Activated effector memory CD4-positive, alpha-beta T cell treated with anti-CD3 and anti-CD28 coated beads, Interleukin-2, amount 50 U/mL, for 16 hours (primary cell): Measurements from ENCODE around the gene KRT78.
"Not testable (repeated sequence)": the region's sequence is repeated elsewhere in the genome, so short reads cannot be mapped to it uniquely, and the experiment has no call there.

Experiments used
- DNase-seq: peaks from one replicate; pipeline ENCODE4 v3.0.0-alpha.2; 2020

KRT78 gene, protein sequence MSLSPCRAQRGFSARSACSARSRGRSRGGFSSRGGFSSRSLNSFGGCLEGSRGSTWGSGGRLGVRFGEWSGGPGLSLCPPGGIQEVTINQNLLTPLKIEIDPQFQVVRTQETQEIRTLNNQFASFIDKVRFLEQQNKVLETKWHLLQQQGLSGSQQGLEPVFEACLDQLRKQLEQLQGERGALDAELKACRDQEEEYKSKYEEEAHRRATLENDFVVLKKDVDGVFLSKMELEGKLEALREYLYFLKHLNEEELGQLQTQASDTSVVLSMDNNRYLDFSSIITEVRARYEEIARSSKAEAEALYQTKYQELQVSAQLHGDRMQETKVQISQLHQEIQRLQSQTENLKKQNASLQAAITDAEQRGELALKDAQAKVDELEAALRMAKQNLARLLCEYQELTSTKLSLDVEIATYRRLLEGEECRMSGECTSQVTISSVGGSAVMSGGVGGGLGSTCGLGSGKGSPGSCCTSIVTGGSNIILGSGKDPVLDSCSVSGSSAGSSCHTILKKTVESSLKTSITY

DNA sequence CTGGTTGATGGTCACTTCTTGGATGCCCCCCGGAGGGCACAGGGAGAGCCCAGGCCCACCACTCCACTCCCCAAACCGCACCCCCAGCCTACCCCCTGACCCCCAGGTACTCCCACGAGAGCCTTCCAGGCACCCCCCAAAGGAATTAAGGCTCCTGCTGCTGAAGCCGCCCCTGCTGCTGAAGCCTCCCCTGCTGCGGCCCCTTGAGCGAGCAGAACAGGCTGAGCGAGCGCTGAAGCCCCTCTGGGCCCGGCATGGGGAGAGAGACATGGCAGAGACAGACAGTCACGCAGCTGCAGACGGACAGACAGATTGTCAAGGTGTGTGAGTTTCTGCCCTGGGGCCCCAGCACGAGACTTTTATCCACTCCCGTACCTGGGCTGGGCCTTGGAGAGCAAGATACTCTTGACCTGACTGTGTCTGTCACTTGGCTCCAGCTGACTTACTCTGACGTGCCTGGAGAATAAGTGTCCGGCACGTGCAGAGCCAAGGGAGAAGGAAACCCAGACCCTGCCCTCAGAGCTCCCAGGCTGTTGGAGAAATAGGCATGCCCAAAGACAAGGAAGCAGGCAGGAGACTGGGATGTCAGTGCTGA, at the start of gene KRT78:
TSS of gene KRT78 (minus strand) at position 334 of the 595 bp plus-strand sequence. CDS start at position 270, 64 bp downstream.
- DNase-seq: no peak

DNA sequence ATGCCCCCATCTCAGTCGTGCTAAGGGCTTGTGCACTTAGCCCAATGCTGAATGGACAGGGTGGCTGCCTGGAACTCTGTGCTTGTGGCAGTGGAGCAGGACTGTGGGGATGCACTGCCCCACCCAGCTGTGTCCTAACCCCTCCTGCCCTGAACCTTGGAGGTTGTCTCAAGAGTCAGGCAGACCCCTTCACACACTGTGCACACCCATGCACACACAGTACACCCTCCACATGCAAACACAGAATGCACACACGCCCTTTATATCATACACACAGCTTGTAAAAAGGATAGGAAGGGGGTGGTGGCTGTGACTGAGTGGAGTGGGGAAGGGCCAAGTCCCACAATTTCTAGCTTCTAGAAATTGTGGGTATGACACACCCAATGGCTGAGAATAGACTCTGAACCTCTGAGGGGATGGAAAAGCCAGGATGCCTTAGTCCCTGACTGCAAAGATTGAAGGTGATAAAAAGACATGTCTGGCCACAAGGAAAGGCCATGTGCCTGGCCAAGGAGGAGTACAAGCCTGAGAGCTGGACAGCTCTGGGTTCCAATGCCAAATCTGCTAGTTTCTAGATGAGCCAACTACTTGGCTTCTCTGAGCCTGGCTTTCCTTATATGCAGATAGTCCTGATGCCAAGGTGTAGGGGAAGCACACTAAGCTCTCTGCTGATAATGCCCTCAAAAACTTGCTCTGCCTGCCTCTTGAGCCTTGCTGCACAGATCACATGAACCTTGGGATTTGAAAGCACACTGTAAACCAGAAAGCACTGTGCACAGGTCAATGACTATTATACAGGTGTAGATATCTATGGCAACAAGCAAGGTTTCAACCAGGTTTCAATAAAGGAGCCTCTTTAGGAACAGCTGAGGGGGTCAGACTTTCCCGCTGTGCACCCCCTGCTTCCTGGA, 47.7 kb upstream of the KRT78 start:
- DNase-seq: no peak

DNA sequence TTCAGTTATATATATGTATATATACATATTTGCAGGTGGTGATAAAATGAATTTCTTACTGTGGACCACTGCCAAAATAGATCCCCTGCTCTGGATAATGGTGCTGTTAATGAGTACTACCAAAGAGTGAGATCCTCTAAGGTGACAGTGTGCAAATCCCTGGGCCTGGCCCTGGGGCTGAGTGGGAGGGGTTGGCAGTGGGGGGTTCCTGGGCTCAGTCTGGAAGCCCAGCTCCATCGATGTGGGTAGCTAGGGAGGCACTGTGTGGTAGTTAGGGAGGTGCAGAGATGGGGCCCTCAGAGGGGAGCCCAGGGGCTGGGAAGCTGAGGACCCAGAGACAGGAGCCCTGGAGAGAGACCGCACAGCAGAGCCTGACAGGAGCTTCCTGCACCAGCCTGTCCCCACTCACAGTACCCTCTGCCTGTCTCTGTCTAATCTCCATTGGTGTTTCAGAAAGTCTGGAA, 47.0 kb upstream of the KRT78 start:
- no peak for DNase-seq

GRCh38 chr12:52892974-52893373, 44.2 kb upstream of the KRT78 start:
- no peak for DNase-seq

DNA sequence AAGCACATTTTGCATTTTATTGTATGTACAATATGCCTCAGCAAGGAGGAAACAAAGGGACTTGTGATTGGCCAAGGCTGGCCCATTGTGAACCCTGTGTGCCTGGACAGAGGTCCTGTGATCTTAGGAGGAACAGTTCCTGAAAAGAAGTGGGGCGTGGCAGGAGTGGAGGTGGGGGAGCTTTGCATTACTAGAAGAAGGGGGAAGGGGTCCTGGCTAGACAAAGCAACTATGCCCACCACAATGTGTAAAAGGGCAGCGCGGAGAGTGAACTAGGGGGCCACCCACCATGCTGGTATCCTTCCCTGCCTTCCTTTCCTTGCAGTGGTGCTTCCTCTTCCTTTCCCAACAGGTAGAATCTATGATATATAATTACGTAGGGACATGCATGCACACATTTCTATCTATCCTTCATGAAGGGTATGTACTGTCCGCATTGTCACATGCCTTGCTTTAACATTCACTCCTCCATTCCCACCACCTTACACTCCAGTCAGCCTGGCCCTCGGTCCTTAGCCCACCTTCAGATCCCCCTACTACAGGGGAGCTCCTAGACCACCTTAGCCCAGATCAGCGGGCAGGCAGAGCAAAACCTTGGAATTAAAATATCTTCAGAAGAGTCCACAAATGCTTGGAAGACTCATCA, 43.5 kb upstream of the KRT78 start:
- DNase-seq: no peak

DNA sequence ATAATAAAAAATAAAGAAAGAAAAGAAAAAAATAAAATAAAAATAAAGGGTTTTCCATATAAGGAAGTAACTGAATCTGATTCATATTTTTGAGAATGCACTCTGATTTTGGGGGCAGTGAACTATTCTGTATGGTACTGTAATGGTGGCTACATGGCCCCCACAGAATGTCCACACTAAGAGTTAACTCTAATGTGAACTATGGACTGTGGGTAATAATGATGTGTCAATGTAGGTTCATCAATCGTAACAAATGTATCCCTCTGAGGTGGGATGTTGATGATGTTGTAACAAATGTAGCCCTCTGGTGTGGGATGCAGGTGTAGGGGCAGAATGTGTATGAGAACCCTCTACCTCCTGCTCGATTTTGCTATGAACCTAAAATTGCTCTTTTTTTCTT, 42.2 kb upstream of the KRT78 start:
- no peak for DNase-seq

DNA sequence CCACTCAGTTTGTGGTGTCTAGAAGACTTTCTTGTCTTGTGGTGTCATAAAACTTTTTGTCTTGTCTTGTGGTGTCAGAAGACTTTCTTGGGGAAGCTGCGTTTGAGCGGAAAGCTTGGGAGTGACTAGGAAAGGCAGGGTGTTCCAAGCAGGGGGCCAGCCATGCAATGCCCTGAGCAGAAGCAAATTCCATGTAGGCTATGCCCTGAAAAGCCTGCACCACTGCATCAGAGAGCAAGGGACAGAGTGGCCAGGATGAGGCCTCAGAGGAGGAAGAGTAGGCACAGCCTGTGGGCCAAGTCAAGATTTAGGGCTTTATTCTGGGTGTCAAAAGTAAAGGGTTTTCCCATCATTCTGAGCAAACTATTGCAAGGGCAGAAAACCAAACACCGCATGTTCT, 41.6 kb upstream of the KRT78 start:
- DNase-seq: no peak

DNA sequence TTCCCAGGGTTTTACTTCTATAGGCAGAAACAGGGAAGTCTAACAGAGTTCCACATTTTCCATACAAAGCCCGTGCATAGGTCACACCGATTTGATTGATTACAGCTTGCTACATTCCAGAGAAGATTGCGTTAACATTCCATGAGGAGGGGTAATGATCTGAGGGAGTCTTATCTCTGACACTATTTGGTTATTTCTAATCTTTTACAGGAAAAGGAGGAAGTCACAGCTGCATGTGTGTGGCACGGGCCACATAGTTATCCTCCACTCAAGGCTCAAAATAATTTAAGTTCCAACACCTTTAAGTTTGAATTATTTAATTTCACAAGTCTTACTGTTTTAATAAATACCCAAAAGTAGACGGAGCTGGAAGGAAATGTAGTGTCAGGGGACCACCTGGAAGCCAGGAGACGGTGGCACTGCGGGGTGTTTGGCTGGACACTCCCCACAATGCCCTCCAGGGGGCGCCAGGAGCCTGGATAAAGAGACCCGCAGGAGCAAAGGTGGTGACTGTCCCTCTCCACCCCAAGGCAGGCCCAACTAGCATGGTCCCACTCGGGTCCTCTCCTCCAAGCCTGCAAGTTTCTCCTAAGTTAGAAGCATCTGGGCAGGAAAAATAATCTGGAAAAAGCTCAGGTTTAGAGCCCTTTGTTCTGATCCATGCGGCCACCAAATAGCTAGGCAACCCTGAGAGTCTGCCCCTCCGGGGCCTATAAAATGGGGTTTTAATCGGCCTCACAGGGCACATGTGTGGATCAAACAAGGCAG, 35.9 kb upstream of the KRT78 start:
- peak; percentile 92 for DNase-seq

DNA sequence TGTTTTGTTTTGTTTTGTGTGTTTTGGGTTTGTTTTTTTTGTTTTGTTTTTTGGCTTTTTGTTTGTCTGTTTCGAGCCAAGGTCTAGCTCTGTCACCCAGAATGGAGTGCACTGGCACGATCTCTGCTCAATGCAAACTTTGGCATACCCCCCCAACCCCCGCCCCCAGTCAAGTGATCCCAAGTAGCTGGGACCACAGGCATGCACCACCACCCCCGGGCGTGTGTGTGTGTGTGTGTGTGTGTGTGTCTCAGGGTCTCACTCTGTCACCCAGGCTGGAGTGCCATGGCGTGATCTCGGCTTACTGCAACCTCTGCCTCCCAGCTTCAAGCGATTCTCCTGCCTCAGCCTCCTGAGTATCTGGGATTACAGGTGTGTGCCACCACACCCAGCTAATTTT, 31.7 kb upstream of the KRT78 start:
- not testable (repeated sequence) for DNase-seq

DNA sequence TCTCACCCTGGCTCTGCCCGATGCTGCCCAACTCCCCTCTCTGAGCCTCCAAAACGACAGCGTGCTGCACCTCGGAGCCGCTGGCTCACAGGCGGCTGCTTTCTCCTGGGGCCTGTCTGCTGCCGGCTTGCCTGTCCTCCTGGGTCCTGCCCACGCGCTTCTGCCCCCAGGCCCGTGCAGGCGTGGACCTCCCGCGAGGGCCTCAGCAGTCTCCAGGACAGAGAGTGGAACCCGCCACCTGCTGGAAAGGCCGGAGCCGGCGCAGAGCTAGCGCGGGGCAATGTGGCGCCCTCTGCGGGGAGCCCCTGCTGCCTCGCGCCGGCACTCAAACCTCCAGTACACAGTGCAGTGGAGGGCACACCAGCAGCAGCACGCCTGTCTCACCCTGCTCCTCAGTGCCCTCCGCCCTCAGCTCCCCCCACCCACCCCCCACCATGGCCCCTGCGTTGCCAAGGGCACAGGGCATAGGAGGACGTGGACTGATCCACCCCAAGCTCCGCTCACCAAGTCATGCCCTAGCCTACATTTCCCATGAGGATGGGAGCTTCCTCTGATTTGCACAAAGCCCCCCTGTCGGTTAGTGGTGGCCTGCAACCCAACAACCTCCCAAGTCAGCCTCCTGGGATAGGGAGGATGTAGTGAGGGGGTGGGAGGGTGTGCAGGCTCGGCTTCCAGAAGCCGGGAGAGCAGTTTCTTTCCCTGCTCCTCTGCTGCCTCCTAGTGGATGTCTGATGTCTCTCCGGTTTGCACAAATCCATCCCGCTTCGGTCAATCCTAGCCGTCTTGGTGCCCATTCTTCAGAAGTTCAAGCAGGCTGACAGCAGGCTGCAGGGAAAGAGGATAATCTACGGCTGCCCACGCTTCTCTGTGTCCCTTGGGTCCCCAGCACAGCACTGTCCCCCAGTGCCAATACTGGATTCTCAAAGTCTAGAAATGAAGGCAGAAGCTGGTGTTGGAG, 30.9 kb upstream of the KRT78 start:
- DNase-seq: peak; percentile 87

- no peak for DNase-seq
Observed at GRCh38 chr12:52878507-52879393, 30.0 kb upstream of the KRT78 start.

GRCh38 chr12:52877242-52877641, 28.4 kb upstream of the KRT78 start:
- no peak for DNase-seq

DNA sequence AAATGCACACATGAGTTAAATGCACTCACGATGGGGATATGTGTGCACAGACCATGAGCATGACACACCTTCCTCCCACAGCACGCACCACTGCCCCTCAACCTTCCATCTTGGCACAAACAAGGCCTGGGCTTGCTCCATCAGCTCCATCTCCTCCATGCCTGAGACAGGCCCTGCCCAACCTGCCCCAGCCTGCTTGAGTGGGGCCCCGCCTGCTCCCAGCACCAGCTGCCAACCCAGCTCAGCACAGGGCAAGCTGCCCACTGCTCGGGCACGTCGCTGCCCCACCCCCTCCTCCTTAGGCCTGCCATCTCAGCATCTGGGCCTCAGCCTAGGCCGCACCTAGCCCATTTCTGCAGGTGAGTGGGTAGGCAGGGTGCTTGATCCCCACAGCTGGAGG, 27.6 kb upstream of the KRT78 start:
- DNase-seq: no peak

DNA sequence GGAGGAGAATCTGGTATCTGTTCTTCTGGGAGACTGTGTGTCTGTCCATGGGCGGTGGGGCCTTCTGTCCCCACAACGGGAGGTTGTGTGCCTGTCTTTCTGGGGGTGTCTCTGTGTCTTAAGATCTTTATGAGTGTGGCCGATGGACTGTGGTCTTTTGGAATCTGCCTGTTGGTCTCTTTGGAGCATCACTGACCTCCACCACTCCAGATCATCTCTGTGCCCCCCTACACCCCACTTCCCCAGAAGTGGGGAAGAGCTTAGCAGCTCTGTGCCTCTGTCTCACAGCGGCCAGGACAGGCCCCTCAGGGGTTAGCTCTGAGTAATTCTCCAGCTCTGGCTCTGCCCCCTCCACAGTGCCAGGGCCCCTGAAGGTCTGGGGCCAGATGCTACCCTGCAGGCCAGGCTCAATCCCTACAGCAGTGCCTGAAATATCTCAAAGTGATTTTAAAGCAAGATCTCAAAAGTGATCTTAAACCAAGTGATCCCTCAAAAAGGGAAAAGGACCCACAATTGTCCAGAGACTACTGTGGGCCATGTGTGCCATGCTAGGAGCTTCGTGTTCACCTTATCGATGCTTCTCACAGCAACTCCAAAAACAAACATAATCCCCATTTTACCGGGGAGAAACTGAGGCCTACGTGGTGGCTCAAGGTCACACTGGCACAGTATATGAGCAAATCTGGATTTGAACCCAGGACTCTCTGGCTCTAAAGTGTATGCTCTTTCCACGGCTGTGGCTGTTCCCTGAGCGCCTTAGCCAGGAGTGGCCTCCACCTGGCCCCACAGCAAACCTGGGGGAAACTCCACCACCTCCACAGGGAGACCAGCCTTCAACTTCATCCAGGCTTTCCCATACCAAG, 26.0 kb upstream of the KRT78 start:
- no peak for DNase-seq

DNA sequence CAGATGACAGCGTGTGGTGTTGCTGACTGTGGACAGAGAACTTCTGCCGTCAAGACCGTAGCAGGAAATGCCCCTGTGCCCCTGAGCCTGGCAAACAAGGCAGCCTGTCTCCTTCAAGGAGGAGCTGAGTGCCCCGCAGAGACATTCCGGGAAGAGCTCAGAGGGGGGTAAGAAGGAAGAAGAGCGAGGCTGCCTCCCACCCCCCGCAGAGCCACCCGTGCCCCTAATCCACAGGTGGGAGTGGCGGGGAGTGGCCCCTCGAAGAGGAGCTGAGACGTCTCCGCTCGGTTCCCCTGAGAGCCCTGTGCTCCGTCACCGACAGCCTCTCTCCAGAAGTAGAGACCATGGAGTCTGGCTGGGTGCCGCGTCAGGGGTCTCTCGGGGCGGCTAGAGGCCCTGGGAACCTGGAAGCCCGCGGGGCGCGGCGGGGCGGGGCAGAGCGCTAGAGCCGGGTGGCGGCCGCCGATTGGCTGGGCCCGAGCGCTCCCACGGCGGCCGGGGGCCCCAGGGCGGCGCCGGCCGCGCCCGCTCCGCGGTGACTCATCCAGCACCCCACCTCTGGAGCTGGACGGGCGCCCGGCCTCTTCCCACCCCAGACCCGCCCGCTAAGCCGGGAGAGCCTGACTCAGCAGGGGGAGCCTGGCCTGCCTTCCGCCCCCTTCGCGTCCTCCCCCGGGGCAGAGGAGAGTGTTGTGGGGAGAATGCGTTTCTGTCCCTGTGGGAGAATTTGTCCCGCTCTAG, 25.2 kb upstream of the KRT78 start:
- peak; percentile 84 for DNase-seq

GRCh38 chr12:52873513-52873831, 24.7 kb upstream of the KRT78 start:
- DNase-seq: no peak

- no peak for DNase-seq
Observed at GRCh38 chr12:52872644-52873389, 24.0 kb upstream of the KRT78 start.
